ENCODE results near the gene SSC5D. TPM values are rescaled to one million over a fixed set of nuclear protein-coding genes. Genes with fewer than 3 reads are reported as not detected.
"Not testable (repeated sequence)": the region's sequence is repeated elsewhere in the genome, so short reads cannot be mapped to it uniquely, and the experiment has no call there.

The SSC5D gene
- polyA plus RNA-seq, 10 donors = 13.9 to 50.8 (median 23.6) TPM

DNA sequence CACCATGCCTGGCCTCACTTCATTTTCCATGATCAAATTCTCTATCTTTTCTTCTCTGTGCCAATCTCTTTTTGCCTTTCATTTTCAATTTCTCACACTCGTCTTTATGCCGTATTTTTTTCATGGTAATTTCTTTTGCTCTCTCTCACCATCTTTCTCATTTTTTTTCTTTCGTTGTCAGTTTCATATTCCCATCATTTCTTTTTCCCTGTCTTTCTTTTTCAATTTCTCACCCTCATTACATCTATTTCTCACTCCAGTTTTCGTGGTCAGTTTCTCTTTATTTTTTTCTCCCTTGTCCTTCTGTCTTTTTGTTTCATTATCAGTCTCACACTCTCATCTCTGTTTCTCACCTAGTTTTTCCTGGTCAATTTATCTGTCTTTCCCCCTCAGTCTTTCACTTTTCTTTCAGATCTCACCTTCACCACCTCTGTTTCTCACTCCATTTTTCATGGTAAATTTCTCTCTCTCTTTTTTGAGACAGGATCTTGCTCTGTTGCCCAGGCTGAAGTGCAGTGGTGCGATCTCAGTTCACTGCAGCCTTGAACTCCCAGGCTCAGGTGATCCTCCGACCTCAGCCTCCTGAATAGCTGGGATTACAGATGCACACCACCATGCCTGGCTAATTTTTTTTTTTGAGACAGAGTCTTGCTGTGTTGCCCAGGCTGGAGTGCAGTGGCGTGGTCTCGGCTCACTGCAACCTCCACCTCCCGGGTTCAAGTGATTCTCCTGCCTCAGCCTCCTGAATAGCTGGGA is 14.1 kb downstream of the SSC5D start:
- no peak for DNase-seq

DNA sequence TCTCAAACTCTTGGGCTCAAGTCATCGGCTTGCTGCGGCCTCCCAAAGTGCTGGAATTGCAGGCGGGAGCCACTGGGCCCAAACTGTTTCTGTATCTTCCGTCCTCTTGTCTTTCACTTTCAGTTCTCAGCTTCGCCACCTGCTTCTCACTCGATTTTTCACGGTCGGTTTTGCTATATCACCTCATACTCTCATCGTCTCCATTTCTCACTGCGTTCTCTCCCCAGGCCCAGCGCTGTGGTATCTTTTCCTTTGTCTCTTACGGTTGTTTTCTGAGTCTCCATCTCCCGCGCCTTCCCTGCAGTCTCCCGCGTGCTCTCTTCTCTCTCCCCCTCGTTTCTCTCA is 14.9 kb downstream of the SSC5D start:
- DNase-seq = peak in 1 of 3 donors; percentile 14

DNA sequence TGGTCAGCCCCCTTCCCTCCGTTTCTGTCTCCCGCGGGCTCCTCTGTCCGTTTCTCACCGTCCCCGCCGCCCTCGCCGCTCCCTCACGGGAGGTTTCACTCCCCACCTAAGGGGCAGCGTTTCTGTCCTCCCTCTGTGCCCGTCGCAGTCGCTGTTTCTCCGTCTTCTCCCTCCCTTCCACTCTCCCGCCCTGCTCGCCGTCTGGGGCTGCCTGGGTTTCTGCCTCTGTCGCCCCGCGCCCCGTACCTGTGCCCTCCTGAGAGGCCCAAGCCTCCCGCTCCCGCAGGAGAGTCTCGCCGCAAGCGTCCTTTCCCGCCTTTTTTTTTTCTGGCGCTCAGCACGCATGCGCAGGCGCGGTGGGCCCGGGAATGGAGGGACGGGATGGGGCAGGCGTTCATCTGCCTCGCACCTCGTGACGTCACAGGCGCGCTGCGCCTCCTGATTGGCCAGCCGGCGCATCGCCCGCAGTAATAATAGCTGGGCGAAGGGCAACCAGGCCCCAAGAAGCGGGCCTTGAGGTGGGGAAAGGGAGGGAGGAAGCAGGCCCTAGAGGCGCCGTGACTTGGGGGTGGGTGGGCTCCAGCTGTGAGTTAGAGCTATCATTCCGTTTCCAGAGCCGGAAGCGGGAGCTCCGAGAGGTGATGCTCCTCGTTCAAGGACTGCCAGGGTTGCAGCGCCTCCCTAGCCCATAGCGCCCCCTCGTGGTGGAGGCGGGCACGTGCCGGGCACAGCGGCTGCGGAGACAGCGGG is 15.4 kb downstream of the SSC5D start:
- DNase-seq = peak; percentile 90 to 98 (median 95)

DNA sequence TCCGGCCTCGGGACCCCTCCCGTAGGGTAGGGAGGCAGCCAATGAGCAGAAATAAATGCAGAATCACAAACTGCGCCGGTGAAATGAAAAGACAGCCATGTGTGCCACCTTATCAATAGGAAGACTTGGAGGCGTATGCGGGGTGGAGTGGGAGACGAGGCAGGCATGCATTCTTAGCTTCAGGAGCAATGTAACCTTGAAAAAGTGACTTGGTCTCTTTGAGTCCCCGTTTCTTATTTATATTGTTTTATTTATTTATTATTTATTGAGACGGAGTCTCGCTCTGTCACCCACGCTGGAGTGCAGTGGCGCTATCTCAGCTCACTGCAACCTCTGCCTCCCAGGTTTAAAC is 16.0 kb downstream of the SSC5D start:
- DNase-seq = no peak

DNA sequence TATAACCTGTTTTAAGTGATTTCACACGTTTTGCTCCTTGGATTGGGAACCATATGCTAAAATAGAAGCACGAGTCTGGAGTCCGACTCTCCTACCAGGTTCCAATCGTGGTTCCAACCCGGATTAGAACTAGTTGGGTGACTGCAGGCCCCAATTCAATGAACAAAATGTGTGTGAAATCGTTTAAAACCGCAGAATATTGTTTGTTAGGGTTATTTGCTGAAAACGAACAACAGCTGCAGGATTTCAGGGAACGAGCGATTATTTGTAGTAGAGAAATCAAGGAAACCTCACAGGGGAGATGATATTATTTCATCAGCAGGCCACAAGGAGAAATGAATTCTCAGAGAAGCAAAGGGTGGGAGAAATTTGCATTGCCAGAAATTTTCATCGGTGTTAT is 16.7 kb downstream of the SSC5D start:
- no peak for DNase-seq

DNA sequence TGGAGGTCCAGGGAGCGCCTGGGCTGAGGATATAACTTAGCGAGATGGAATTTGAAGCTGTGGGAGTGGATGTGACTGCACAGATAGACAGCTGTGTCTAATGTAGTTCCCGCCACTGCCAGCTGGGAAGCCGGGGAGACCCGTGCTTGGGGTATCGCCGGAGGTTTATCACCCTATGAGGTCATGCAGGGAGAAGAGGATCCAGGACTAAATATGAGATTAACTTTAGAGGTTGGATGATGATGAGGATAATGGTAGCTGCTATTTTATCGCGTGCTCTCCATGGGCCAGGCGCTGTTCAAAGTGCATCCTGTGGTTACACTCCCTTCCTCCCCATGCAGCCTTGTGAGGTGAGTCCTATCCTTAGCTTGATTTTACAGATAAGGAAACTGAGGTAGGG is 19.9 kb downstream of the SSC5D start:
- DNase-seq = no peak

DNA sequence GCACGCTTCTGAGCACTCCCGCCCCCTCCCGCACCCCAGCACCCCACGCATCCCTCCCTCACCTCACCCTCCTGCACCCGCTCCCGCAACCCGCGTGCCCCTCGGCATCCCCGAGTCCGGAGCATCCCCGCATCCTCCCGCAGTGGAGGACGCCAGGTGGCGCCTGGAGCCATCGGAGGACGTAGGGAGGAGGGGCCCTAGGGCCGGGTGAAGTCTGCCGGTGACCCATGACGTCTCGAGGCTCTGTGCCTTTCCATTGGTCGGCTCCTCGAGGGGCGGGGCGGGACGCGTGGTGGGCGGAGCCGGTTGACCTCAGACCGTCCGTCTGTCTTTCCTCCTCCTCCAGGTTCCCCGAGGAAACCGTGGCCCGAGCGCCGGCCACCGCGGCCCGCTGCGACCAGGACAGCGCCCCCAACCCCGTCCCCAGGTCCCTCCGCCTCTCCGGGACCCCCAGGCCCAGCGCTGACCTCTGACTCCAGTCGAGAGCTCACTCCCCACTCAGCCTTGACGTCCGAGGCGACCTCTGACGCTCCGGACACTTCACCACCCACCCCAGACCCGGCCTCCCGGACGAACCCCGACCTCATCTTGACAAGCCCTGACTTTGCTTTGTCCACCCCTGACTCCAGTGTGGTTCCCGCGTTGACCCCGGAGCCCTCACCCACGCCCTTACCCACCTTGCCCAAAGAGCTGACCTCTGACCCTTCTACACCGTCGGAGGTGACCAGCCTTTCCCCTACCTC is 28.8 kb downstream of the SSC5D start:
- DNase-seq = peak; percentile 89 to 95 (median 93)

DNA sequence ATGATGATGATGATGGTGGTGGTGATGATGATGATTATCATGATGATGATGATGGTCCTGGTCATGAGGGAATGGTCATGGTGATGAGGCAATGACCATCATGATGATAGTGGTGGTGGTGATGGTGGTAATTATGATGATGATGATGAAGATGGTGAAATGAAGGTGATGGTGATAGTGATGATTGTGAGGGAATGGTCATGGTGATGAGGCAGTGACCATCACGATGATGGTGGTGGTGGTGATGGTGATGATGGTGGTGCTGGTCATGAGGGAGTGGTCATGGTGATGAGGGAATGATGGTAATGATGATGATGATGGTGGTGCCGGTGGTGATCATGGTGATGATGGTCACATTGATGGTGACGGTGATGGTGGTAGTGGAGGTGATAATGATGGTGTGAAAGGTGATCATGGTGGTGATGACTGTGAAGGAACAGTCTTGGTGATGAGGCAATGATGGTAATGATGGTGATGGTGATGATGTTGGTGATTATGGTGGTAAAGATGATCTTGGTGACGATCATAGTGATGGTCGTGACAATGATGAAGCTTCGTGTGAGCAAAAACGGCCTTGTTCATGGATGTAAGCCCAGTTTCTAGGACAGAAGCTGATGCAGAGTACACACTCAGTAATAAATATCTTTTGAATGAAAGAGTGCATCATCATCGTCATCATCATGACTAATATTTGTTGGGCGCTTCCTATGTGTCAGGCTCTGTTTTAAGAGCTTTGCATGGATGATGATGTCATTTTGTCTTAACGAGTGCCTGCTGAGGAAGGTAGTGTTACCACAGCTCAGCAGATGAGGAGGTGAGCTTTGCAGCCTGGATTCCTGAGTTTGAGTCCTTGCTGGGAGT is 31.4 kb downstream of the SSC5D start:
- peak in 1 of 3 donors; percentile 47 for DNase-seq

DNA sequence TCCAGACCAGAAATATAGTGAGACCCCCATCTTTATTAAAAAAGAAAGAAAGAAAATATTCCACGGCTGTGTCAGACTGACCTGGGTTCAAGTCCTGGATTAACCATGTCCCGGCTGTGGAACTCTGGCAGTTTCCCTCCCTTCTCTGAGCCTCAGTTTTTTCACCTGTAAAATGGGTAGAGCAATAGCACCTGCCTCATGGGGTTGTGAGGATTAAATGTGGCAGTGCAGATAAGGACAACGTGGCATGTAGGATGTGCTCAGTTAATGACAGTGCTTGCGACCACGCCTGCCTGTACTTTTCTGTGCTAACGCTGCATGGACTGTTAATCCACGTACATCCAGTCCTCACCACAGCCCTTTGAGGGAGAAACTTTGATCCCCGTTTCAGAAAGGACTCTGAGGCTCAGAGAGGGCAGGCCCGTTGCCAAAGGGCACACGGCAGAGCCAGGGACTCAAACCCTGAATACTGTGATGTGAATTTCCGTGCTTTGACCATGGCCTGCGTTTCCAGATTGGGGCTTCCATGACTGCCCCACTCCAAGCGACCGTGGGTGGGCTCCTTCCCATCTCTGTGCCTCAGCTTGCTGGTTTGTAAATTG is 32.6 kb downstream of the SSC5D start:
- DNase-seq = no peak

DNA sequence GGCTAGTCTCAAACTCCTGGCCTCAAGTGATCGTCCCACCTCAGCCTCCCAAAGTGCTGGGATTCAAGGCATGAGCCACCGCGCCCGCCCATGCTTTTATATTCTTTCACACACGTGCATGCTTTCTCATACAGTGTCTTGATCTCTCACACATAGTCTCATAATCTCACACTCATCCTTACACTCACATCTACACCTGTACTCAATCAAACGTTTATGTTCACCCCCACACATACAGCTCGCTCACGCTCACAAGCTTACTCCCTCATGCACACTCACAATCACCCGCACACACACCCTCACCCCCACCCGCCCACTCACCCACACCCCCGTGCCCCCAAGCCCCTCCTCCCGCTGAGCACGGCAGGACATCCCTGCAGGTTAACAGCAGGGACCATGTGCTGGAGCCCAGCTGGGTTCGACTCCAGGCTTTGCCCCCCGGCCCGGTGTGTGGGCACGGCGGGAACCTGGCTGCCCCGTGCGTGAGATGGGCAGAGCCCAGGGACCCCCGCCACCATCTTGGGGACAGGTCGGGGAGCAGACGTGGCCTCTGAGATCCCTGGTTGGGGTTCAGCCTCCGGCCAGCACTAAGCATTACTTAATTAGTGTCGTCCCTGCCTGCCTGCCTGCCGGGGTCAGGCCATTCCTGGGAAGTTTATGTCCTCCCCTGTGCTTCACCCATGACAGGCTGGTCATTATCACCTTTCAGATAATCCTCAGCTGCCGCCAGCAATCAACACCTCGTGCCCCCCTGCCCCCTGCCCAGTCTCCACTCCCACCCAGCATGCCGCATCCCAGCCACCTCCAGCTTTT is 37.3 kb downstream of the SSC5D start:
- no peak for DNase-seq

DNA sequence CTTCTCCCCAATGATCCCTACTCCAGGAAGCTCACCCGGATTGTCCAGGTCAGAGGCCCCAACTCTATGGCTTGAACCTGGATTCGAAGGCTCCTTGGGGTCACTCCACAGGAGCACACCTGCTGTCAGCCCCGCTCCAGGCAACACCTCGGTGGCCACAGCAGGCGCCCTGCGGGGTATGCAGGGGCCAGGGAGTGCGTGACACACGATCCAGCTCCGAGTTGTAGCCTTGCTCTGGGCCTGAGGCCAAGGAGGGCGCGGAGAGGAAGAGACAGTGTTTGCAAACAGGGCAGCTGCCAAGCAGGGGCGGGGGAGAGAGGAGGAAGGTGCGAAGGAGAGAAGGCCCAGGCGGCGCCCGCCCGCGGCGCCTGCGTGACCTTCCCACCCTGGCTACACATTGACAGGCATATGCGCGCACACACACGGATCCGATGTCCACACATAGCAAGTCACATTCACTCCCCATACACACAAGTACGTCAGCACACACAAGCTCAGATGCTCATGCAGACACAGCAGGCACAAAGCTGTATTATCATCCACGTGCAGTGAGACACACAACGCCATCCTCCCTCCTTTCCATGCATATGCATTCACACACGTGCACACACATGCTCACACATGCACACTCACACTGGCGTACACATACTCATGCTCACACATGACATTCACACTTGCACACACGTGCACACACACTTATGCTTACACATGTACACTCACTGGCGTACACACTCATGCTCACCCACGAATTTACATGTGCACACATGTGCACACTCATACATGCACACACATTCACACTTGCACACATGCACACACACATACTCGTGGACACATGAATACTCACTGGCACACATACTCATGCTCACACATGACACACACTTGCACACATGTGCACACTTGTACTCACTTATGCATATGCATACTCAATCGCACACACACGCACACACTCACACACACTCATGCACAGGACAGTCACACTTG is 38.3 kb downstream of the SSC5D start:
- DNase-seq = peak; percentile 75 to 85 (median 81)

DNA sequence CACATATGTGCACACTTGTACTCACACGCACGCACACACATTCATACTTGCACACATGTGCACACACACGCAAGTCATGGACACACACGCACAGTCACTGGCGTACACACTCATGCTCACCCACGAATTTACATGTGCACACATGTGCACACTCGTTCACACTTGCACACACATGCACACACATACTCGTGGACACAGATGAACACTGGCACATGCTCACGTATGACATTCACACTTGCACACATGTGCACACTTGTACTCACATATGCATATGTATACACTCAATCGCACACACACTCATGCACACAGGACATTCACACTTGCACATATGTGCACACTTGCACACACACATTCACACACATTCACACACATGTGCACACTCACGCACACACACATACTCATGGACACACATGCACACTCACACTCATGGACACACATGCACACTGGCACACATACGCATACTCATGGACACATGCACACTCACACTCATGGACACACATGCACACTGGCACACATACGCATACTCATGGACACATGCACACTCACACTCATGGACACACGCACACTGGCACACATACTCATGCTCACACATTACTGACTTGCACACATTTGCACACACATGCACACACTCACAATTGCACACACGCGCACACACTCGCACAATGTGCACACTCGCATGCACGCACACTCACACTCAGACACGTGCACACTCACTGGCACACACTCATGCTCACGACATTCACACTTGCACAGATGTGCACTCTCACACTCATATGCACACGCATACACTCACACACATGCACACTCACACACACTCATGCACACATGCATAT is 39.2 kb downstream of the SSC5D start:
- no peak for DNase-seq

DNA sequence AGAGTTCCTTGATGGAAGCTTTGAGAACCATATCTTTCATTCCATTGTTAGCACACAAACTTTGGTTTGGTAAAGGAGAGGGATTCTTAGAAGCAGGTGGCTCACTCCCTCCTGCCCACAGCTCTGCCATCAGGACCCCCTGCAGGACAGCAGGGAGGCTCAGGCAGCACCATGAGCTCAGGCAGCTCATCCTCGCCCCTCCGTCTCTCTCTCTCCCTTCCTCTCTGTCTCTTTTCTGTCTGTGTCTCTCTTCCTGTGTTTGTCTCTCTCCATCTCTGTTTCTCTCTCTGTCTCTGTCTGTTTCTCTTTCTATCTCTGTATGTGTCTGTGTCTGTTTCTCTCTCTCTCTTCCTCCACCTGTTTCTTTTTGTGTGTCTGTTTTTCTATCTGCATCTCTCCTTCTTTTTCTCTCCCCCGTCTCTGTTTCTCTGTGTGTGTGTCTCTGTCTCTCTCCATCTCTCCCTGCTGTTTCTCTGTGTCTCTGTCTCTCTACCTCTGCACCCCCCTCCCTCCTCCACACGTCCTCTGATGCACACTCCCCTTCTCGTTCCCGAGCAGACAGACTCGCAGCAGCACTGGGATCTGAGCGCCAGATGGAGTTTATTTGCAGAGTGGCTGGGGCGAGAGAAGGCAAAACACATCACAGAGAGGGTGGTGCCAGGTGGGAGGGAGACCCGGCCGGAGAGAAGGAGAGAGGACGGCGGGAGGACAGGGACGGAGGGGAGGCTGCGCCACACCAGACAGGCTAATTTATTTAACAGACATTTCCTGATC is 40.0 kb downstream of the SSC5D start:
- no peak for DNase-seq

DNA sequence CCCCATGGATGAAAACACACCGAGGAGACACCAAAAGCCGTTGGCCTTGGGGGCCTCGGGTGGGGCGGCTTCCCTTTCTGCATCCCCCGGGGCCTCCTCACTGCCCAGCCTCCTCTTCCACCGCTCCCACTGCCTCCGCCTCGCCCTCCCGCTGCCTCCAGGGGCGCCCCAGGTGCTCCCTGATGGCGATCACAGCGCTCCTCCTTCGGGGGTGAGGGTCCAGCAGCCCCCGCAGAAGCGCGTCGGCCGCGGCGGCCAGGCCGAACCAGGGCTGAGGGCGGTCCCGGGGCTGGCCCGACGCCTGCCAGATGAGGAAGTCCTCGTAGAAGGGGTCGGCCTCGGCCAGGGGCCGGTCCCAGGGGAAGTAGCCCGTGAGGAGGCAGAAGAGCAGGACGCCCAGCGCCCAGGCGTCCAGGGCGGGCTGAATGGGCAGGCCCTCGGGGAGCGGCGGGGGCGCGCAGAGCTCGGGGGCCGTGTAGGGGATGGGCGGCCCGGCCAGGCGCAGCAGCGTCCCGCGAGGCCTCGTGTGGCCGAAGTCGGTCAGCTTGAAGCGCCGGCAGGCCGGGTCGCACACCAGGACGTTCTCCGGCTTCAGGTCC is 41.5 kb downstream of the SSC5D start:
- DNase-seq = no peak

DNA sequence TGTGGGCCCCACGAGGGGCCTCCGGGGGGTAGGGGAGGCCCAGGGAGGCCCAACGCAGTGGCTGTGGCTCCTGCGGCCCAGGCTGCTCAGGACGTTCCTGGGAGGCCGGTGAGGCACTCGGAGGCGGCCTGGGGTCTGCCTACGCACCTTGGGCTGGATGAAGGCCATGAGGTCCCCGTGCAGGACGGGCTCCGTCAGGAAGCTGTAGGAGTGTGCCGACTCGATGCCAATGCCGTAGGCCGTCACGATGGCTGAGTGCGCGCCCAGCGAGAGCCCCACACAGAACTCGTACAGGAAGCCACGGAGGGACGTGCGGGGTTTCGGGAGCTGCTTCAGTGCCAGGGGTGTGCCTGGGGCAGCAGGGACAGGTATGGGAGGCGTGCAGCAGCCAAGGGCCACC is 42.8 kb downstream of the SSC5D start:
- no peak for DNase-seq

DNA sequence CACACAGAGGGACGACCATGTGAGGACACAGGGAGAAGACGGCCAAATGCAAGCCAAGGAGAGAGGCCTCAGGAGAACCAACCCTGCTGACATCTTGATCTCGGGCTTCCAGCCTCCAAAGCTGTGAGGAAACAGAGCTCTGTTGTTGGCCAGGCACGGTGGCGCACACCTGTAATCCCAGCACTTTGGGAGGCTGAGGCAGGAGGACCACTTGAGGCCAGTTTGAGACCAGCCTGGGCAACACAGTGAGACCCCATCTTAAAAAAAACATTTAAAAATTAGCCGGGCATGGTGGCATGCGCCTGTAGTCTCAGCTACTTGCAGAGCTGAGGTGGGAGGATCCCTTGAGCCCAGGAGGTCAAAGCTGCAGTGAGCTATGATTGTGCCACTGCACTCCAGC is 46.0 kb downstream of the SSC5D start:
- not testable (repeated sequence) for DNase-seq
